Right lobe of liver (tissue), 4 donors: ENCODE results near the gene MBNL2.
"Not testable (repeated sequence)": the region's sequence is repeated elsewhere in the genome, so short reads cannot be mapped to it uniquely, and the experiment has no call there.

Experiments
- POLR2A ChIP-seq: fragments of 450-650 bp; IDR thresholded peaks from one replicate; pipeline ENCODE4 v1.6.1; 2017; ENCODE audit warnings: antibody characterized with exemption, mild to moderate bottlenecking
- TF ChIP-seq, protein P1 (sequence below), 4 donors: fragments of 200-600 bp in 3 of 4; fragments of 450-650 bp in 1 of 4; IDR thresholded peaks; one replicate each; pipeline versions ENCODE4 v1.5.1 to v1.8.0; 2016 to 2022; ENCODE audit warnings: antibody characterized with exemption in 4 of 4, mild to moderate bottlenecking in 2 of 4
- donor health status: DM: no; HTN: no; CAD: no.
- donor health status: DM: no; HTN: no; CAD: no.
- donor health status: DM: no; HTN: yes; CAD: no.

DNA sequence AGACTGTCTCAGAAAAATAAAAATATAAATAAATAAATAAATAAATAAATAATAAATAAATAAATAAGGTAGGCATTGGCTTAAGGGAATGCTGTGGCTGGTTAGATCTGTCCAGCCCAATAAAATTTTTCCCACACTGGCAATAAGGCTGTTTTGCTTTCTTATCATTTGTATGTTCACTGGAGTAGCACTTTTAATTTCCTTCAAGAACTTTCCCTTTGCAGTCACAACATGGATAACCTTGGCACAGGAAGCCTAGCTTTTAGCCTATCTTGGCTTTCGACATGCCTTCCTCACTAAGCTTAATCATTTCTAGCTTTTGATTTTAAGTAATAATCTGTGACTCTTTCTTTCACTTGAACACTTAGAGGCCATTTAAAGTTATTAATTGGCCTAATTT is 129.9 kb downstream of the MBNL2 start:
- TF ChIP-seq, protein P1, sequence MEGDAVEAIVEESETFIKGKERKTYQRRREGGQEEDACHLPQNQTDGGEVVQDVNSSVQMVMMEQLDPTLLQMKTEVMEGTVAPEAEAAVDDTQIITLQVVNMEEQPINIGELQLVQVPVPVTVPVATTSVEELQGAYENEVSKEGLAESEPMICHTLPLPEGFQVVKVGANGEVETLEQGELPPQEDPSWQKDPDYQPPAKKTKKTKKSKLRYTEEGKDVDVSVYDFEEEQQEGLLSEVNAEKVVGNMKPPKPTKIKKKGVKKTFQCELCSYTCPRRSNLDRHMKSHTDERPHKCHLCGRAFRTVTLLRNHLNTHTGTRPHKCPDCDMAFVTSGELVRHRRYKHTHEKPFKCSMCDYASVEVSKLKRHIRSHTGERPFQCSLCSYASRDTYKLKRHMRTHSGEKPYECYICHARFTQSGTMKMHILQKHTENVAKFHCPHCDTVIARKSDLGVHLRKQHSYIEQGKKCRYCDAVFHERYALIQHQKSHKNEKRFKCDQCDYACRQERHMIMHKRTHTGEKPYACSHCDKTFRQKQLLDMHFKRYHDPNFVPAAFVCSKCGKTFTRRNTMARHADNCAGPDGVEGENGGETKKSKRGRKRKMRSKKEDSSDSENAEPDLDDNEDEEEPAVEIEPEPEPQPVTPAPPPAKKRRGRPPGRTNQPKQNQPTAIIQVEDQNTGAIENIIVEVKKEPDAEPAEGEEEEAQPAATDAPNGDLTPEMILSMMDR (IDR thresholded peaks at IDR 0.05): not testable (repeated sequence)
- not testable (repeated sequence) for TF ChIP-seq POLR2A
